Stimulated activated CD4-positive, alpha-beta T cell treated with anti-CD3 and anti-CD28 coated beads, Interleukin-12 subunit alpha, Interleukin-12 subunit beta, amount 100 ng/mL, for 48 hours (primary cell): Measurements from ENCODE around the gene SUGT1.

Experiments used
- DNase-seq, 3 donors: peaks; one replicate each; pipeline ENCODE4 v3.0.0-alpha.2; 2020; ENCODE audit warnings: low read depth in 2 of 3, low spot score in 1 of 3

SUGT1 gene

DNA sequence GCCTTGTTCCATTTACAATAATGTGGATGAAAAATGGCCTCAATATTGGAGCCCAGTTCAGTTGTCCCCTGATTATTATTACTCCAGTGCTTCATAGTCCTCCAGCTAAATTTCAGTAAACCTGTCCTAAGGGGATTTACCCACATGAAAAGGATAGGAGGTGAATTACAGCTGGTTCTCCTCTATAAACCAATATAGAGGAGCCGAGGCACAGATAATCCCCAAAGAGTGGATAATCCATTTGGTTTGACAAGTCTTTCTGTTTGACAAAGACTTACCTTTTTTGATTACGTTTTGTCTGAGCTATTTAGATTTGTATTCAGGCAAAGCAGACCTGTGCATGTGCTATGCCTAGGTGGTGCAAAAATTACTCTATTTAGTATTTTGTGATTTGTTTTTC is 84.3 kb downstream of the SUGT1 start:
- no peak for DNase-seq

DNA sequence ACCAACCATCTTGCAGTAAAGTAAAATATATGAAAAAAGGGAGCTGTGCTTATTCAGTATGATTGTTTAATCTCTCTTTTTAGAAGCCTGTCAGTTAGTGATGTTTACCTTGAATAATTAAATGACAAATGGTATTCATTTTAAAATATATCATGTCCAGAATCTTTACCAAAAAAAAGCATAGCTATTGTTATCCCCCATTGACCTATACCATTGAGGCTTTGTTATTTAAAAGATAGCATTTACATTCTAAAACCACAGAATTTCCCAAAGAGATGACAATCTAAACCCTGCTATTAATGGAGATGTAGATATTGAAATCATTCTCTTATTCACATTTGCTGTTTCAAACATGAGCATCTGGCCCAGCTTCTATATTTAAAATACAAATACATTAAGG is 84.8 kb downstream of the SUGT1 start:
- no peak for DNase-seq

DNA sequence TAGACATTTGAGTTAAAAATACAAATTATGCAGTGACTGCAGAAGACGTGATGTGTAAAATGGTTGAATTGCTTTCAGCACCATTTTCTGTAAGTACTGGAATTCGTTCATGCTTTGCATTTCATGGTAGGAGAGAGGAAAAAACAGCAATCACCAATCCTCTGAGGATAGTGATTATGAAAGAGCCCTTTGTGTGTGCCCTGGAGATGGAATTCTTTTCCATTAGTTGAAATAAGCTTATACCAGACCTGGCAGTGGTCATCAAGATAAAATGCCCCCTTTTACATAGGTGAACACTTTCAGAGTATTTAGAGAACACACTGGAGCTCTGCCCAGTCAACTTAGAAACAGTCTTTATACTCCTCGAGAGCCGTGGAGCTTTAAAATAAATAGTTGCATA is 85.3 kb downstream of the SUGT1 start:
- DNase-seq = no peak

DNA sequence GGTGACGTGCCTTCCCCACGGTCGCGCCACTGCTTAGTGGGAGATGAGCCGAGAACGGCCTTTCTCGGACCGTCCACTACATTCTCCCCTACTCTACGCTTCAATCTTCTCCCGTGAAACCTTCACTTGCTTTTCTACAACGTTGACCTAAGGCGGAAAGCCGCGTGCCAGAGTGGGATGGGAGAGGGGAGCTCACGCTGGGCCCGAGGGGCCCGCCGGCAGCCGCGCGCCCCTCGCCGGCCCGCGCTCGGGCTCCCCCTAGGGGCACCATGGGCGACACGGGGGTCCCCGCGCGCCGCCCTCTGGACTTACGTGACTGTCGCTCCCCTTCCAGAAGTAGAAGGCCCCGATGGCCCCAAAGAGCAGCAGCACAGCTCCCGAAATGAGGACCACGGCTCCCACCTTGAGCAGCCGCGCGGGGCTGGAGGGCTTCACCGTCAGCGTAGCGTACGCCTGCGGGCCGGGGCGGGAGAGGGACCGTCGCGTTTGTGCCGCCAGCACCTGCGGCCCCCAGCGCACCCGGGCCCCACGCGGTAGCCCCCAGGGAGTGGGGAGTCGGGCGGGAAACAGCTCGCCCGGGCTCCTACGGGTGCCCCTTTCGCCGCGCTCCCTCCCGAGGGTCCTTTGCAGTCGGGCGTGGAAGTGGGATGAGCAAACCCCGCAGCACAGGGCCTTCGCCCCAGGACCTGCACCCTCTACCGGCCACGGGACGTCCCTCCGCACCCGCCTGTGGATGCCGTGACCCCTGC is 86.3 kb downstream of the SUGT1 start:
- no peak for DNase-seq

DNA sequence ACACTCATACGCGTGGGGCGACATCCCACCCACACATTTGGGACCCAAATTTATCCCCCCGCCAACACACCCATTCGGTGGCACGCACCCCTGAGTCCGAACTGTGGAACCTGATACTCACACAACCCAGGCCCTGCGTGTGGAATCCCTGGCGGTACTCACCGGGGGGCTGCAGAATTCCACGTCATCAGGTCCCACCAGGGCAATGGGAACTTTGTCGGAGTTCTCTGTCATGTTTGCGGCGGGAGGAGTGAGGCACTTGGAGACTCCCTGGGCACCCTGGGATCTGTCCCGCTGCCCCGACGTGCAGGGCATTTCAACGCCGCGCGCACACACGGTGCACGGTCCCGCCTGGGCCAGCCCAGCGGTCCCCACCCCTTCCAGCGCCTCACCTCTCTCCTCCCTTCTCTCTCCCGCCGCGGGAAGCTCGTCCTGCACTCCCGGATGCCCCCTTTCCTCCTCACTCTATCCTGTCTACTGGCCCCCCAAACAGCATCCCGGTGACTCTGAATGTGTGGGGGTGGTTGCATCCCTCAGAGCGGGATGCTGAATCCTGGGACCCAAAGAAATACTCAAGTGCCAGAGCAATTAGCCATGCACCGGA is 86.9 kb downstream of the SUGT1 start, which contains the start of gene CNMD:
TSS of gene CNMD (minus strand) at position 353 of the 604 bp plus-strand sequence. CDS start at position 234, 119 bp downstream.
- DNase-seq = no peak

DNA sequence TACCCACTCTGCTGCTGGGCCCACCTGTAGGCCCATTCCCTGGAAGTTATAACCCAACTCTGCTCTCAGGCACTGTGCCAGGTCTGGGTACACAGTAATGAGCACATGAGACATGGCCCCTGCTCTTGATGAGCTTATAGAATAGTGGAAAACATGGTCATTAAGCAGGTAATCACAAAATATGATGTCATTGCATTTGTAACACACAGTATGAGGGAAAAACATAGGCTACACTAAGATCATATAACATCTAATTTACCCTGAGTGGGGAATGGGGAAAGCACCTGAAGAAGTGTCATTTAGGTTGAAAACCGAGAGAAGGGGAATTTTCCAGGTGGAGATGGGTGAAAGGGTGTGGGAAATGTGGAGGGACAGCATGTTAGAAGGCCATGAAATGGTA is 90.9 kb downstream of the SUGT1 start:
- DNase-seq = no peak

DNA sequence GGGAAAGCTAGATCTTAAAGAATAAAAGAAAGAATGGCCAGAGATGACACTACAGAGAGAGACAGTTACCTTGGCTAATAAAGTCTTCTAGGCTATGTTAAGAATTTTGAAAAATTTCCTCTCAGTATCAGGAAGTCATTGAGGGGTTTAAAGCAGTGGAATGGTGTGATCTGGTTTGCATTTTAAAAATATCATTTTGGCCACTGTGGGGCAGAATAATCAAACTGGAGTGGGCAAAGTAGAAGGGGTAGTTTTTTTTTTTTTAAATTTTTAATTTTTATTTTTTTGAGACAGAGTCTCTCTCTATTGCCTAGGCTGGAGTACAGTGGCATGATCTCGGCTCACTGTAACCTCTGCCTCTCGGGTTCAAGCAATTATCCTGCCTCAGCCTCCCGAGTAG is 91.4 kb downstream of the SUGT1 start:
- DNase-seq = no peak

DNA sequence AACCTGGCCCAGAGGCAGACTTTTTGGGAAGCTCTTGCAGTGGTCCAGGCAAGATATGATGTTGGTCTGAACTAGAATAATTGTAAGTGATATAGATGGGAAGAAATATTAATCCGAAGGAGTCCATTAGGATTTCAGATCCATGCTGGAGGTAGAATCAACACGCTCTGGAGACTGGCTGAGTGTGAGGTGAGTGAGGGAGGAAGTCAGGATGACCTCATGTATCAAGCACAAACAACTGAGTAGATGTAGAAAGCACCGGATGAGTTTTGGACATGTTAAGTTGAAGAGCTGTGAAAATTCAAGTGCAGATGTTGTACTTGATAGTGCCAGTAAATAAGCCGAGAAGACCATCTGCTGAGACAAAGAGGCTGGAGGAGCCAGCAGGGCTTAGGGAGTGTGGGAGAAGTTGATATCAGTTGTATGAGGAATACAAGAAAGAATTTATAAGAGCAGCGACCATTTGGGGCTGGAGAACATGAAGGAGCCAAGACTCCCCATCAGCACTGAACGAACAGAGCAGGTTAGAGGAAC is 92.3 kb downstream of the SUGT1 start:
- DNase-seq = no peak

DNA sequence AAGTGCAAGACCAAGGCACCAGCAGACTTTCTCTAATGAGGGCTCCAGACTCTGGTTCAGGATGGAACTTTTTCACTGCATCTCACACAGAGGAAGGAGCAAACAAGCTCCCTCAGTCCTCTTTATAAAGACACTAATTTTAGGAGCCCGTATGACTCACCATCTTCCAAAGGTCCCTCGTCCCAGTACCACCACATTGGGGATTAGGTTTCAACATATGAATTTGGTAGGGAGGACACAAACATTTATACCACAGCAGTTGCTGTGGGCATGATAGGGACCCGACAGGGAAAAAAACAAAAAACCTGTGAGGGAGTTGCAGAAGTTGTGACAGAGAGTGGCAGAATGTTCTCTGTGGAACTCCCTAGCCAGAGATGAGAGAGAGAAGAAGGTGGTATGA is 93.5 kb downstream of the SUGT1 start:
- DNase-seq = no peak

DNA sequence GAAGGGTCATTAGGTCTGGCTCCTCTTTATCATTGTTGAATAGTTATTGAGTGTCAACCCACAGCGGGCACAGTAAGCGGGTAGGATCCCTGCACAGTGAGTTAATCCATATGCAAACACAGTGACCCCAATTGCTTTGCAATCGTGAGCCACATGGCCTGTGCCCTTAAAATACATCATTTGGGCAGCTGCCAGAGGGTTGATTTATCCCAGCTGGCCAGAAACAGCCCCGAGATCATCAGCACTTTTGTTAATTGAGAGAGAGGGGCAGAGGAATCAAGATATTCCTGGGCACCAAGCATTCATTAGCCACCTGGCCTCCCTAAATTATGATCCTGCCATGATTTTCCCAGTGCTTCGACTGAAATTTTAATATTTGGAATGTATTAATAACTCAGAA is 96.8 kb downstream of the SUGT1 start:
- no peak for DNase-seq
